Measurements from ENCODE around the gene SUGP2. TPM values are rescaled to one million over a fixed set of nuclear protein-coding genes. Genes with fewer than 3 reads are reported as not detected.

The SUGP2 gene
- total RNA-seq, 2 donors from 2014 or later, result 41.8 to 99.6 TPM

DNA sequence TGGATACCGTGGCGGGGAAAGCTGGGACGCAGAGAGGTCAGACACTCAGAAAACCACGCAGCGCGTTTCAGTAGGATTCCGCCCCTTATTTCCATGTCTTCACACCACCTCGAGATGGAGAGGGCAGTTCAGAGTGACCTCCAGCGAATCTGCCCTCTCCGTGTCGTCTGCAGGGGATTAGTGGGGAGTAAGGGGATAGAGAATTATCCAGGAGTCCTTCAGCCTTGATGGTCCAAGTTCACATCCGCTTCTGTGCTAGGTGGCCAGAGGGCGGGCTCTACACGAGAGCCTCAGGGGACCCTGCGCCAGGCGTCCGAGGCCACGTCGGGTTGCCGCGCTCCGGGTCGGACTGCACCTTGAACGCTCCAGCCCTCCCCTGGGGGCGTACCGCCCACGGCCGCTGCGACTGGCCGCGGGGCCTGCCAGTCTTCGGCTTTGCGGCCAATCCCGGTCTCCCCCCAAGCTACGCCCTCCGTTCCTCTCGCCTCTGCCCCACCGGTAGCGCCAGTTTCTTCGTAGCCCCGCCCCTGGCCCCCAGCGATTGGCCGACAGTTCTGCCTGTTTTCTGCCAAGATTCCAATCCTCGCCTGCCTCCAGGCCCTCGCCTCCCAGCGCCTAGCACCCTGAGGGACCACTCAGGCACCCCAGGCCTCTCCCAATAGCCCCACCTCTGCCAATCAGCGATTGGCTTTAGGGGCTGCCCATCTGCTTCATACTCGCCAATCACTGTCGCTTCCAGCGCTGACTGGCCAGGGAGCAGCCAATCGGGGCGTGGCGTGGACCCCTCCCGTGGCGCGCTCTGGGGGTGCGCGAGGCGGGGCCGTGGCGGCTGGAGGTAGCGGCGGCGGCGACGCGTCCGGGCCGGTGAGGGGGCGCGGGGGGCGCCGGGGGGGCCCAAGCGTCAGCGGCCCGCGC, 30.1 kb upstream of the SUGP2 start, which contains the start of gene SLC25A42:
SLC25A42 (plus strand) TSS at position 812 of the 915 bp plus-strand sequence. CDS start 32,131 bp downstream, outside the sequence.
- H3K4me1 ChIP-seq (replicated peaks), result no peaks in the 10 kb centered on the region
- intact Hi-C loops (cut with DNase I), result loop anchor here (2.0 kb wide), 1 partner anchor 75 kb away; the partner anchor contains the start of gene TMEM161A
- TF ChIP-seq POLR2AphosphoS5 (IDR thresholded peaks at IDR 0.05), result peak; percentile 94
- TF ChIP-seq, protein P1, sequence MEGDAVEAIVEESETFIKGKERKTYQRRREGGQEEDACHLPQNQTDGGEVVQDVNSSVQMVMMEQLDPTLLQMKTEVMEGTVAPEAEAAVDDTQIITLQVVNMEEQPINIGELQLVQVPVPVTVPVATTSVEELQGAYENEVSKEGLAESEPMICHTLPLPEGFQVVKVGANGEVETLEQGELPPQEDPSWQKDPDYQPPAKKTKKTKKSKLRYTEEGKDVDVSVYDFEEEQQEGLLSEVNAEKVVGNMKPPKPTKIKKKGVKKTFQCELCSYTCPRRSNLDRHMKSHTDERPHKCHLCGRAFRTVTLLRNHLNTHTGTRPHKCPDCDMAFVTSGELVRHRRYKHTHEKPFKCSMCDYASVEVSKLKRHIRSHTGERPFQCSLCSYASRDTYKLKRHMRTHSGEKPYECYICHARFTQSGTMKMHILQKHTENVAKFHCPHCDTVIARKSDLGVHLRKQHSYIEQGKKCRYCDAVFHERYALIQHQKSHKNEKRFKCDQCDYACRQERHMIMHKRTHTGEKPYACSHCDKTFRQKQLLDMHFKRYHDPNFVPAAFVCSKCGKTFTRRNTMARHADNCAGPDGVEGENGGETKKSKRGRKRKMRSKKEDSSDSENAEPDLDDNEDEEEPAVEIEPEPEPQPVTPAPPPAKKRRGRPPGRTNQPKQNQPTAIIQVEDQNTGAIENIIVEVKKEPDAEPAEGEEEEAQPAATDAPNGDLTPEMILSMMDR (IDR thresholded peaks at IDR 0.05), result peak in 2 of 4 experiments; percentile 13 to 20
- TF ChIP-seq POLR2A (IDR thresholded peaks at IDR 0.05), result no peak

DNA sequence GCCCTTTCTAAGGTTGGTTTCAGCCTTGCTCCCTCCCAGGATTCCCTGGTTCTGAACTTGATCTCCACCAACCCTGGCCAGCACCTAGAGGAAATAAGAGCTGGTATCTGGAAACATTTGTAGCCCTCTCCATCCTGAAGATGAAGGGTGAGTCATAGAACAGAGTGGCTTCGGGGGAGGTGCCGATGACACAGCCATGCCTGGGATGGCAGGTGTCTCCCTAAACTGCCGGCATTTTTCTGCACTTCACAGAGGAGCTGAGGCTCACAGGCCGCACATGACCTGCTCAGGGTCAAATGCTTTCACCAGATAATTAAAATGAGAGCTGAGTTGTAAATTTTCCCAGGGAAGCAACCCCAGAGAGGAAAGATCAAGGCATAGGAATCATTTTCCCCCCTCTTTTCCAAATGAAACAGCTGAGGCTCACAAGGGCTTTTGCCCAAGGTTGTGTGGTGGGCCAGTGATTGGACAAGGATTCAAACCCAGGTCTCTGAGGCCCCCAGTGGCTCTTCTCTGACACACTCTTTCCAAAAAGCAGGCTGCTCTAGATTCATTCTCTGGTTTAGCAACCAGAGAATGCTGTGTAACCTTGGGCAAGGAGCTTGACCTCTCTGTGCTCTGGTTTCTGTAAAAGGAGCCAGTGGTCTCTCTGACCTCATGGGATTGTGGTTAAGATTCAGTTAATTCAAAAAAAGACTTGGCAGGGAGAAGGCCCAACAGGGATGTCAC, 29.3 kb upstream of the SUGP2 start:
- Histone ChIP-seq H3K9me3 (no peaks in the 10 kb centered on the region), H3K36me3 (no peaks in the 10 kb centered on the region), H3K4me3 (peak overlapping the region in 1 of 2 donors; percentile 93), H3K27me3 (replicated peaks; ENCODE audit: insufficient read depth) (no peaks in the 10 kb centered on the region), H3K27ac (peak overlapping the region; percentile 76 to 77), H3K4me1 (replicated peaks) (no peaks in the 10 kb centered on the region)
- TF ChIP-seq POLR2A (IDR thresholded peaks at IDR 0.05) (no peak), POLR2AphosphoS5 (IDR thresholded peaks at IDR 0.05) (no peak)
- TF ChIP-seq, protein P1 (IDR thresholded peaks at IDR 0.05), result no peak
- WGBS, result 81% methylated on average over 4 of the region's 4 CpGs
- DNase-seq (ENCODE audit: low spot score), result no peak
- intact Hi-C loops (cut with DNase I), result loop anchor here (2.0 kb wide), 1 partner anchor 76 kb away; the partner anchor contains the start of gene TMEM161A

More for the DNA sequence above, 30.1 kb upstream of the SUGP2 start, which contains the start of gene SLC25A42:
- peak; percentile 99 for DNase-seq (ENCODE audit: low spot score)
- 5% methylated on average over 62 of the region's 77 CpGs for WGBS
- Histone ChIP-seq H3K27me3 (replicated peaks; ENCODE audit: insufficient read depth) (no peaks in the 10 kb centered on the region), H3K36me3 (no peaks in the 10 kb centered on the region), H3K27ac (peak within 1 kb of the TSS; percentile 77 to 82), H3K4me3 (peak within 1 kb of the TSS; percentile 76 to 93), H3K9me3 (no peaks in the 10 kb centered on the region)

DNA sequence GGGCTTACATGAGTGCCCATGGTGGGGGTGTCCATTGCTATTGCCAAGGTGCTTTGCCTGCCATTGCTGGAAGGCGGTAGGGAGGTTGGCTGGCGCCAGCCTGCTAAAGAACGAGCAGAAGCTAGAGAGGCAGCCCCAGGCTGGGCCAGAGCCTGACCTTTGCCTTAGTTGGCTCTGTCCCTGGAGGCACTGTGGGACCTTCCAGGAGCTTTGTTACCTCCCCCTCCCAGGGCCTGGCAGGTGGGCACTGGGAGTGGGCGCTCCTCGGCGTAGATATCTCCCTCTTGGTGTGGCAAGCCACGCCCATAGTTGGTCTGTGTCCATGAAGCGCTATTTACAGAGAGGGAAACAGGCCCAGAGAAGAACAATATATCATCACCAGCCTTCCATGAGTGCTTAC, 28.2 kb upstream of the SUGP2 start:
- no peaks in the 10 kb centered on the region for H3K27me3 ChIP-seq (replicated peaks; ENCODE audit: insufficient read depth)
- no peaks in the 10 kb centered on the region for H3K36me3 ChIP-seq
- TF ChIP-seq POLR2AphosphoS5 (IDR thresholded peaks at IDR 0.05), result no peak
- no peak for TF ChIP-seq POLR2A (IDR thresholded peaks at IDR 0.05)
- TF ChIP-seq, protein P1 (IDR thresholded peaks at IDR 0.05), result no peak
- intact Hi-C loops (cut with DNase I), result no loop called here
- no peaks in the 10 kb centered on the region for H3K9me3 ChIP-seq
- no peaks in the 10 kb centered on the region for H3K4me1 ChIP-seq (replicated peaks)
- peak overlapping the region in 1 of 2 donors; percentile 10 for H3K27ac ChIP-seq
- DNase-seq (ENCODE audit: low spot score), result no peak
- H3K4me3 ChIP-seq, result no peak overlapping the region
- WGBS, result 63% methylated on average over 8 of the region's 8 CpGs

DNA sequence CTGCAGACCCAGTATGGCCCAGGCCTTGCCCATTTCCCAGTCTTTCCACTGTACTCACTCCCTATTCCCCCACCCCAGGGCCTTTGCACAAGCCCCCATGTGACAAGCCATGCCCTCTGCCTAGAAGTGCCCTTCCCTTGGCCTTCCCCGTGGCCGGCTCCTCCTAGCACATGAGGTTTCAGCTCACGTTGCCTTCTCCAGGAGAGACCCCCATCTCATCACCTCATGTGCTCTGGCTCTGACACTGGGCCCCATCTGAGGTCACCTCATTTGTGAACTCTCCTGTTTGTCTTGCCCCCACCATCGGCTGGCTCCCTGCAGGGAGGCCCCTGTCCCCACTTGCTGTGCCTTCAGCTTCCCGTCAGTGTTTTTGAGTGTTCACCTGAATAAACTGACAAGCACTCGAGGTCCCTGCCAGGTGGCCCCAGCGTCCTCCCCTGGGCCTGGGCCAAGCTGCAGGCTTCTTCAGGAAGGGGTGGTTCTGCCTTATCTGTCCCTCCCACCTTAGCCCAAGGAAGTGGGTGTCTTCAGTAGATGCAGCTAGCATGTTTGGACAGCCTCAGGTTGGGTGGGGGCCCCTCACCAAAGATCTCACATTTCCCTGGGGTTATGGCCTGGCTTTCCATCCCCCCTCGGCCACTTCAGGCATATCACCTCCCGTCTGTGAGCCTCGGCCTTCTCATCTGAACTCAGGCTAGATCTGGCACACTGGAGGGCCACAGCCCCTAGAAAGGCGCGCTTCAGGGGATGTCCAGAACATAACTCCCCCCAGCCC, 26.7 kb upstream of the SUGP2 start:
- no peak overlapping the region for H3K4me3 ChIP-seq
- H3K36me3 ChIP-seq, result peaks cover 0 to 5% of the 10 kb centered on the region in 2 donors
- H3K27ac ChIP-seq, result peak overlapping the region in 1 of 2 donors; percentile 15
- H3K4me1 ChIP-seq (replicated peaks), result no peaks in the 10 kb centered on the region
- TF ChIP-seq, protein P1 (IDR thresholded peaks at IDR 0.05), result no peak
- TF ChIP-seq POLR2A (IDR thresholded peaks at IDR 0.05) (no peak), POLR2AphosphoS5 (IDR thresholded peaks at IDR 0.05) (peak; percentile 38)
- no peaks in the 10 kb centered on the region for H3K9me3 ChIP-seq
- WGBS, result 71% methylated on average over 12 of the region's 12 CpGs
- peak; percentile 44 for DNase-seq (ENCODE audit: low spot score)
- no peaks in the 10 kb centered on the region for H3K27me3 ChIP-seq (replicated peaks; ENCODE audit: insufficient read depth)
- intact Hi-C loops (cut with DNase I), result no loop called here

Measured in prostate gland (tissue), 2 donors.